Retina (tissue), 1 donor: ENCODE results near the gene APOB.

ENCODE experiments used
- DNase-seq: peaks from one replicate; pipeline ENCODE4 v3.0.0-alpha.2; 2016

The APOB gene

GRCh38 chr2:21002814-21003192 is 41.1 kb downstream of the APOB start:
- no peak for DNase-seq

GRCh38 chr2:21001988-21002813 is 41.7 kb downstream of the APOB start:
- no peak for DNase-seq

GRCh38 chr2:21001225-21001946 is 42.5 kb downstream of the APOB start:
- no peak for DNase-seq

GRCh38 chr2:20999906-21000645 is 43.8 kb downstream of the APOB start:
- DNase-seq: peak; percentile 52

GRCh38 chr2:20998972-20999905 is 44.6 kb downstream of the APOB start:
- DNase-seq: no peak

- no peak for DNase-seq
Measured at GRCh38 chr2:20997953-20998722, 45.7 kb downstream of the APOB start.

- DNase-seq: no peak
Measured at GRCh38 chr2:20994130-20994529, 49.7 kb downstream of the APOB start.

- peak; percentile 39 for DNase-seq
Measured at GRCh38 chr2:20992201-20992711, 51.6 kb downstream of the APOB start.

- DNase-seq: peak; percentile 65
Measured at GRCh38 chr2:20990442-20991430, 53.1 kb downstream of the APOB start.

- DNase-seq: peak; percentile 28
Measured at GRCh38 chr2:20989404-20989803, 54.5 kb downstream of the APOB start.

GRCh38 chr2:20988905-20989304 is 55.0 kb downstream of the APOB start:
- no peak for DNase-seq

GRCh38 chr2:20986024-20986939 is 57.6 kb downstream of the APOB start:
- DNase-seq: no peak

GRCh38 chr2:20985062-20985461 is 58.8 kb downstream of the APOB start:
- DNase-seq: no peak

- no peak for DNase-seq
Measured at GRCh38 chr2:20984408-20984807, 59.5 kb downstream of the APOB start.

- DNase-seq: no peak
Measured at GRCh38 chr2:20983844-20984243, 60.0 kb downstream of the APOB start.

GRCh38 chr2:20982861-20983260 is 61.0 kb downstream of the APOB start:
- no peak for DNase-seq

GRCh38 chr2:20977520-20978180 is 66.2 kb downstream of the APOB start:
- no peak for DNase-seq

- DNase-seq: no peak
Measured at GRCh38 chr2:20976527-20976926, 67.3 kb downstream of the APOB start.
